Mesenchymal stem cell (in vitro differentiated cells and primary cell): Measurements from ENCODE around the gene TBL3.

ENCODE experiments used
- DNase-seq: peaks from one replicate; pipeline ENCODE4 v3.0.0-alpha.2; 2013
- H2AFZ ChIP-seq: one replicate; pipeline ENCODE4 v1.6.1; 2013; ENCODE audit warnings: low read depth, mild to moderate bottlenecking, control low read depth, inconsistent platforms, low read length, moderate library complexity
- H2AK5ac ChIP-seq: 2 replicates; pipeline ENCODE4 v1.6.1; 2013; ENCODE audit warnings: low read length, moderate library complexity, mild to moderate bottlenecking, inconsistent platforms; ENCODE audit not compliant: severe bottlenecking
- H2BK120ac ChIP-seq: one replicate; pipeline ENCODE4 v1.6.1; 2013; ENCODE audit warnings: low read depth, mild to moderate bottlenecking, inconsistent platforms, low read length, moderate library complexity
- H2BK12ac ChIP-seq, 2 experiments: one replicate each; pipeline ENCODE4 v1.6.1; 2013; ENCODE audit warnings: inconsistent platforms in 2 of 2, low read length in 2 of 2, mild to moderate bottlenecking in 2 of 2, moderate library complexity in 2 of 2, control low read depth in 1 of 2
- H2BK15ac ChIP-seq: one replicate; pipeline ENCODE4 v1.6.1; 2013; ENCODE audit warnings: mild to moderate bottlenecking, low read depth, inconsistent platforms; ENCODE audit not compliant: poor library complexity, severe bottlenecking
- H2BK5ac ChIP-seq: 2 replicates; pipeline ENCODE4 v1.6.1; 2013; ENCODE audit warnings: low read depth, mild to moderate bottlenecking, low read length, control low read depth, inconsistent platforms; ENCODE audit not compliant: poor library complexity, severe bottlenecking
- H3K14ac ChIP-seq, 2 experiments: one replicate each; pipeline ENCODE4 v1.6.1; 2013; ENCODE audit warnings: inconsistent platforms in 2 of 2, low read length in 2 of 2, control low read depth in 1 of 2, mild to moderate bottlenecking in 1 of 2, moderate library complexity in 1 of 2
- H3K18ac ChIP-seq, 2 experiments: one replicate each; pipeline ENCODE4 v1.6.1; 2013; ENCODE audit warnings: inconsistent platforms in 2 of 2, low read length in 2 of 2, control low read depth in 1 of 2, low read depth in 1 of 2, mild to moderate bottlenecking in 1 of 2
- H3K23ac ChIP-seq, 2 experiments: one replicate each; pipeline ENCODE4 v1.6.1; 2013; ENCODE audit warnings: inconsistent platforms in 2 of 2, low read length in 2 of 2, mild to moderate bottlenecking in 2 of 2, moderate library complexity in 2 of 2, control low read depth in 1 of 2
- H3K27ac ChIP-seq: 2 replicates; pipeline ENCODE4 v1.5.1; 2013; ENCODE audit warnings: mild to moderate bottlenecking, moderate library complexity, low read length, control low read depth, inconsistent platforms; ENCODE audit not compliant: poor library complexity, severe bottlenecking
- H3K27me3 ChIP-seq, 2 experiments: 2 replicates each; pipeline versions ENCODE4 v1.6.1 to v1.7.0; 2013; ENCODE audit warnings: low read length in 2 of 2, mild to moderate bottlenecking in 2 of 2, moderate library complexity in 2 of 2, control low read depth in 1 of 2, inconsistent platforms in 1 of 2; ENCODE audit not compliant: control insufficient read depth in 1 of 2, insufficient read depth in 1 of 2
- H3K36me3 ChIP-seq, 2 experiments: 2 replicates each; pipeline versions ENCODE4 v1.6.1 to v1.7.0; 2013; ENCODE audit warnings: low read length in 2 of 2, control low read depth in 1 of 2, inconsistent platforms in 1 of 2, low read depth in 1 of 2, mild to moderate bottlenecking in 1 of 2; ENCODE audit not compliant: insufficient read depth in 2 of 2, control insufficient read depth in 1 of 2
- H3K4ac ChIP-seq, 2 experiments: one replicate each; pipeline ENCODE4 v1.6.1; 2013; ENCODE audit warnings: inconsistent platforms in 2 of 2, low read length in 2 of 2, mild to moderate bottlenecking in 2 of 2, moderate library complexity in 2 of 2, control low read depth in 1 of 2, low read depth in 1 of 2
- H3K4me1 ChIP-seq: 2 replicates; pipeline ENCODE4 v1.6.1; 2013; ENCODE audit warnings: low read depth, low read length, control low read depth; ENCODE audit not compliant: control insufficient read depth, insufficient read depth
- H3K4me2 ChIP-seq: 2 replicates; pipeline ENCODE4 v1.6.1; 2013; ENCODE audit warnings: low read length, mild to moderate bottlenecking, inconsistent platforms; ENCODE audit not compliant: poor library complexity, severe bottlenecking
- H3K4me3 ChIP-seq, 2 experiments: 2 replicates each; pipeline versions ENCODE4 v1.5.1 to v1.7.0; 2013; ENCODE audit warnings: low read length in 2 of 2, mild to moderate bottlenecking in 2 of 2, control low read depth in 1 of 2, low read depth in 1 of 2; ENCODE audit not compliant: insufficient read depth in 1 of 2
- H3K79me1 ChIP-seq: replicated peaks from 2 replicates; pipeline ENCODE4 v1.6.1; 2013; ENCODE audit warnings: mild to moderate bottlenecking, control low read depth, low read length, inconsistent platforms; ENCODE audit not compliant: poor library complexity, severe bottlenecking
- H3K9ac ChIP-seq: 2 replicates; pipeline ENCODE4 v1.7.0; 2013; ENCODE audit warnings: mild to moderate bottlenecking, low read length, moderate library complexity
- H3K9me3 ChIP-seq: 2 replicates; pipeline ENCODE4 v1.7.0; 2013; ENCODE audit warnings: mild to moderate bottlenecking, low read length; ENCODE audit not compliant: control insufficient read depth
- H4K8ac ChIP-seq: one replicate; pipeline ENCODE4 v1.6.1; 2013; ENCODE audit warnings: inconsistent platforms, mild to moderate bottlenecking, low read length, moderate library complexity
- H4K91ac ChIP-seq: one replicate; pipeline ENCODE4 v1.6.1; 2013; ENCODE audit warnings: mild to moderate bottlenecking, low read length, inconsistent platforms
- WGBS: methylation state at CpG from one replicate; pipeline ENCODE4 v1.1.7; 2013; ENCODE audit warnings: mixed read lengths; 5-methylcytosine and 5-hydroxymethylcytosine counted together

Gene TBL3

GRCh38 chr16:1999866-2000514 lies 28.1 kb downstream of the TBL3 start:
- H3K4me1 ChIP-seq: peaks cover 19% of the 10 kb centered on the region
- no peak overlapping the region for H3K23ac ChIP-seq
- DNase-seq: no peak
- H2AK5ac ChIP-seq: no peak overlapping the region
- 96% methylated on average over 22 of the region's 28 CpGs for WGBS
- peak overlapping the region; percentile 32 for H2BK15ac ChIP-seq
- H3K4me2 ChIP-seq: no peak overlapping the region
- no peak overlapping the region for H2AFZ ChIP-seq
- no peak overlapping the region for H3K14ac ChIP-seq
- H4K91ac ChIP-seq: no peak overlapping the region
- no peaks in the 10 kb centered on the region for H3K27me3 ChIP-seq
- H3K36me3 ChIP-seq: peaks cover 75 to 82% of the 10 kb centered on the region in 2 experiments
- H3K4ac ChIP-seq: no peak overlapping the region
- no peak overlapping the region for H3K27ac ChIP-seq
- H4K8ac ChIP-seq: no peak overlapping the region
- no peak overlapping the region for H2BK5ac ChIP-seq
- H2BK120ac ChIP-seq: no peak overlapping the region
- no peak overlapping the region for H3K4me3 ChIP-seq
- no peak overlapping the region for H3K9ac ChIP-seq
- H3K79me1 ChIP-seq: peaks cover 33% of the 10 kb centered on the region
- no peak overlapping the region for H2BK12ac ChIP-seq
- H3K18ac ChIP-seq: no peak overlapping the region
- H3K9me3 ChIP-seq: no peaks in the 10 kb centered on the region

GRCh38 chr16:2001035-2001434 lies 29.2 kb downstream of the TBL3 start:
- Histone ChIP-seq H3K4me3 (no peak overlapping the region), H2AK5ac (no peak overlapping the region), H3K9ac (no peak overlapping the region), H2BK120ac (no peak overlapping the region), H4K8ac (no peak overlapping the region), H3K27me3 (no peaks in the 10 kb centered on the region), H2AFZ (no peak overlapping the region), H3K14ac (no peak overlapping the region), H3K36me3 (peaks cover 67 to 93% of the 10 kb centered on the region in 2 experiments), H3K18ac (no peak overlapping the region), H3K4ac (no peak overlapping the region), H3K79me1 (peaks cover 33% of the 10 kb centered on the region), H3K23ac (no peak overlapping the region), H2BK12ac (no peak overlapping the region), H2BK15ac (no peak overlapping the region), H3K4me1 (peaks cover 29% of the 10 kb centered on the region), H3K4me2 (no peak overlapping the region), H3K9me3 (no peaks in the 10 kb centered on the region), H3K27ac (no peak overlapping the region), H4K91ac (no peak overlapping the region), H2BK5ac (no peak overlapping the region)
- WGBS: 100% methylated on average over 12 of the region's 19 CpGs
- DNase-seq: no peak

- Histone ChIP-seq H3K4me3 (no peak overlapping the region), H3K79me1 (peaks cover 33% of the 10 kb centered on the region), H3K4ac (no peak overlapping the region), H3K4me1 (peaks cover 33% of the 10 kb centered on the region), H2BK5ac (no peak overlapping the region), H3K4me2 (no peak overlapping the region), H3K27me3 (no peaks in the 10 kb centered on the region), H4K91ac (peak overlapping the region; percentile 43), H3K18ac (no peak overlapping the region), H3K9ac (no peak overlapping the region), H2BK120ac (no peak overlapping the region), H3K14ac (no peak overlapping the region), H2AFZ (no peak overlapping the region), H2BK12ac (no peak overlapping the region), H3K36me3 (peaks cover 60 to 91% of the 10 kb centered on the region in 2 experiments), H2BK15ac (no peak overlapping the region), H3K23ac (no peak overlapping the region), H3K9me3 (no peaks in the 10 kb centered on the region), H4K8ac (no peak overlapping the region), H2AK5ac (no peak overlapping the region), H3K27ac (no peak overlapping the region)
- WGBS: 97% methylated on average over 53 of the region's 53 CpGs
- DNase-seq: no peak
These were observed 29.9 kb downstream of the TBL3 start for GRCh38 chr16:2001456-2002355.
